GM21390 (cell line): ENCODE data around the gene TPH1.
"Not testable (repeated sequence)": the region's sequence is repeated elsewhere in the genome, so short reads cannot be mapped to it uniquely, and the experiment has no call there.

Experiments used
- ATAC-seq: cut with Tn5 transposase; IDR thresholded peaks from one replicate; pipeline ENCODE4 v1.9.1; 2021; ENCODE audit not compliant: unreplicated experiment

Gene TPH1

DNA sequence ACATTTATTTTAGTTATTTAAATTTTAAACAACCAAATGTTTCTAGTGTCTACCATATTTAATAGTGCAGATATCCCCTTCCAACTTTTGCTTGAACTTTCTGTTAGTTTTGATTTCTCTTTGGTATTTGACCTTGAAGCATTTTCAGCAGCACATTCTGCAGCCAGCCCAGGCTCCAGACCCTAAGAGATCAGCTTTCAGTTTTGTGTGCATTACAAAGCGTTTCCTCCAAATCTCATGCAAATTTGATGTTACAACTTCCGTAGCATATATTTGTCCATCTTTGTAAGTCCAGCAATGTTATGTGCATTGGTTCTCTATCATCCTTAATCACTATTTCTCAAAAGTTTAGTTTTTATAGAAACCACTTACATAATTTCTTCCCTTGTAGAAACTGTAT lies 18.6 kb downstream of the TPH1 start:
- no peak for ATAC-seq

DNA sequence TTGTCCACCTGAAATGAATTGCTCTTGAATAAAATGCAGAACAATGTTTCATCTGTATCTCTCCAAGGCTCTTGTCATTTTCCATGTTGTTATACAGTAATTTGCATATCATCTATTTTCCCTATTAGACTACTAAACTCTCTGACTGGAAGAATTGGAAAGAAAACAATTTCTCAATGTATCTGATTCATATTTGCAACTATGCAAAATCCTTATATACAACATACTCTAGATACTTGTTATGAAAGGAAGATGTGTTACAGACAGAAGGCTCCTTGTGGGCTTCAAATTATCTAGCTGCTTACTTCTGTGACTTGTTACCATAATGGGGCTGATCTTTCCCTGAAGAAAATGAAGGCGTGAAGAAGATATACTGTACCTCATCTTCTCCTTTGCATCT lies 23.6 kb downstream of the TPH1 start:
- ATAC-seq, result no peak

DNA sequence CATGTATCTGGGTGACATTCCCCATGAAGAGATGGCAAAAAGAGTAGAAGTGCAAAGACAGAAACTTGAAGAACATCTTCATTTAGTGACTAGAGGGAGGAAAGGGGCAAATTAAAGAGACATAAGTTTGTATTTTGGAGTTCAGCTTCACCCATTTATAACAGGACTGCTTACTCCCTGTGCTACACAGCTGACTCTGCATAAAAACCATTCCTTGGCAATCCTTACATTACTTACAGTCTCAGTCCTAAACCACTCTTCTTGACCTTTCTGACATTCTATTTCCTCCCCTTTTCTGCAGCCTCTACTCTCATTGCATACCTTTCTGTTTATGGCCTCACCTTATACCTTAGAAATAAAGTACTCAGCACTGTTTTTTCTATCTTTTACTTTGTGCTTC lies 26.4 kb downstream of the TPH1 start:
- ATAC-seq, result no peak

DNA sequence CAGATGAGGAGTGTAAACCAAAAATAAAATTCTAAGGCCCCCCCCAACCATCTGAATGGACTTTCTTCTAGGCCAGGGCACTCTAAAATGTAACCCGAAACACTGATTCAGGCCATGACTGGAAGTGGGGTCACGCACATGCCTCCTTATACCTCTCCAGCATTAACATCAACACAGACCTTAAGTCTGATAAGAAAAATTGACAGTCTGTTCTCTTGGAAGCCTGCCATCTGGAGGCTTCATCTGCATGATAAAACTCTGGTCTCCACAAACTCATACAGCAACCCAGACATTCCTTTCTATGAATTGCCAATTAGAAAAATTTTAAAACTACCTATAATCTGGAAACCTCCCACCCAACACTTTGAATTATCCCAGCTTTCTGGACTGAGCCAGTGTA lies 29.3 kb downstream of the TPH1 start:
- ATAC-seq, result no peak

DNA sequence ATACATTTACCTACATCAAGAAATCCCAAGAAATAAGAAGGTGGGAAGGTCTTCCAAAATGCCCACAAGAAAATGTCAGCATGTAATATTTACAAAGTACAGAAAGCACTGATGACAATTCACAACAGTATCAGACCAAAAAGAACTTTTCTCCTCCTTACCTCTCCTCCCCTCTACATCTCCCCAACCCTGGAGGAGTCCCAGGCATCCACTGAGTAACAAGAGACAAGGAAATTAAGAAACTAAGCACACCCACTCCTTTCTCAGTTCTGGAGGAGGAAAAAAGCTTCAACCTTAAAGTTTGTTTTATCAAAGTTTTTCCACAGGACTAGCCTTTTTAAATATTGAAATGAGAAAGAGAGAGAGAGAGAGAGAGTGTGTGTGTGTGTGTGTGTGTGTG lies 31.2 kb downstream of the TPH1 start:
- ATAC-seq, result no peak

DNA sequence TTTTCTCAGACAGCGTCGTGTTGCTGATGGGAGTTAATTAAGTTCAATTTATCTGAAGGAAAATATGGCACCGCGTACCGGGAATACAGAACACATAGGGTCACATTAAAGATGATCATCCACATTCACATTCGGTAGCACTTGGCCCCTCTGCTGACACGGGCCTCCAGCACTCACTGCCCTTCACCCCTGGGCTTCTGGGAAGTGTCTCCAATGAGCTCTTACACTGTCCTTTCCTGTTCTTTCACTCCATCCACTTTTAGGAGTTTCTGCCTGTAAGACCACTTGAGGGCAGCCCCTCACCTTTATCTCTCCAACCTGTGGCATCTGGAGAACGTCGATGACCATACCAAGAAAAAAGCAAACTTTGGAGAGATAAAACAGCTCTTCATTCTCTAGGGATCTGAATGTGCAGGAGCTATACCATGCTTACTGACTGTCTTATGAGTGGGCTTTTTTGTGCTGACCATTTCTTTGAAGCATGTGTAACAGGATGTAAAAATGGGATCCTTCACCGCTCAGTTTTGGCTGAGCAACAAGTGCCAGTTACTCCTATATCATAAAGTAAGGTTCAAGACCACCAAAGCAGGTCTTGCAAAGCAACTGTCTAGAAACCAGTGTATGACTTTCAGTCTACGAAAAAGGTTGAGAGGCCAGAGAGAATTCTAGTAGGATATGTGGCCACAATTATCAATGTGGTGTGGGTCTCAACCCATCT lies 32.1 kb downstream of the TPH1 start:
- no peak for ATAC-seq

DNA sequence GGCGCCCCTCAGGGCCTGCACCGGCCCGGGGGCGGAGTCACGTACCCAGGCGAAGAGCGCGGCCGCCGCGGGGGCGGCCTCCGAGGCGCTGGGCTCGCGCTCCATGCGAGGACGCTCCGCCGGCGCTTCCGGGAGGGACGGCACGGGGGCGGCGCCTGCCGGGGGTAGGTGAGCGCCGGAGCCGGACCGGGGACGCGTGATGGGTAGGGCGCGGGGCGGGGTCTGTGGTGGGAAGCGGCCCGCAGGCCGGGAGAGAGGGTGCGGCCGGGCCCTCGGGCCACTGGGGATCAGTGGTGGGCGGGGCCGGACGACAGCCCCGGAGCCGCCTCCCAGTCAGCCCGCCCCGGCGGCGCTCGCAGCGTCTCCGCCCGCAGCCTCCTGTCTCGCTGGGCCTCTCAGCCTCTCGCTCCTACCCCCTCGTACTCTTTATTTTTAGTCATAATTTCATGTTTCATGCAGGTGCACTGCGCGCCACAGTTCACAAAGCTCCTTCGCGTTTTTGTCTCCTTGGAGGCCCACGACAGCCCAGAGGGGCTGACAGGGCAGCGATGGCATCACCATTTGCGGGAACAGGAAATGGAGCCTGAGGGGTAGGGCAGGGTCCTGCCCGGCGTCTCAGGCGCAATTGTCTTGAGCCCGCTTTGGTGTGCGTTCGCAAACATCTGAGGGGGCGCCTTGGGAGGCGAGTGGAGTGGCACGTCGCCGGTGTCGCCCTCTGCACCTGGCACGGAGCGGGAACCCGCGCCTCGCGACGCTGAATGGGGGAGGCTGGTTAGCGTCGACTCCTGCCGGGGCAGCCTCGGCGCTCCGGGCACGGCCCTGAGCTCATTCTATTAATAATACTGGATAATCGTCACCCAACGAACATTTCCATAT lies 32.9 kb downstream of the TPH1 start, which contains the start of gene SERGEF:
Gene SERGEF, minus strand, starts transcription at position 142 of the 876 bp plus-strand sequence. Its CDS starts 37 bp downstream, at position 105.
- ATAC-seq, result peak; percentile 94

DNA sequence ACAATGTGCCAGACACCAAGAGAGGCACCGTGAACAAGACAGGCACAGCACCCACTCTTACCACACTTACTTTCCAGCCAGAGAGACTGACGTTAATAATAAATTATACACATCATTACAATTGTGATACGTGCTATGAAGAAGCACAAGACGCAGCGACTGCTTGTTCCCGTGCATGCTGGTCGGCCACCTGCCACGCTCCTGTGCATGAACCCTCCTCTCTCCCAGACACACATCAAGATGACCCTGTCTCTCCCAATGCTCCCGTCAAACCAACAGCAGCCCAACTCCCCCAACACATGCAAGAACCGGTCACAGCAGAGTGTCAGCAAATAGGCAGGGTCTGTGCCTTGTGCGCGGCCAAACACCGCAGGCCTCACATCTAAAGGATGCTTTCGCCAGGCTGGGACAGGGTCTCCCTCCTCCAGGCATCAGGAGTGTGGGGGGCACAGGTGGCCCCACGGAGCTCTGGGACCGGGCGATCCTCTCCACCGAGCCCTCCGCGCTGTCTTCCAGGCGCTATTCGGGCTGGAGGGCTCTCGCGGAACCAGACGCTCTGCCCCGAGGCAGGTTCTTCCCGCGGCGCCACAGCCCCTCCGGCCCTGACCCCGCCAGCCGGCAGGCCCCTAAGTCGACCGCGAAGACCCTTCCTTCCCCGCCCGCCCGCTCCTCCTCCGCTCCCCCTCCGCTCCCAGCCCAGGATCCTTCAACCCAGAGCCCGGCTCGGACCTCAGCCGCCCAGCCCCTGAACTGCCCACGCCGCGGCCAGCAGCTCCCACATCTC lies 33.8 kb downstream of the TPH1 start:
- no peak for ATAC-seq

DNA sequence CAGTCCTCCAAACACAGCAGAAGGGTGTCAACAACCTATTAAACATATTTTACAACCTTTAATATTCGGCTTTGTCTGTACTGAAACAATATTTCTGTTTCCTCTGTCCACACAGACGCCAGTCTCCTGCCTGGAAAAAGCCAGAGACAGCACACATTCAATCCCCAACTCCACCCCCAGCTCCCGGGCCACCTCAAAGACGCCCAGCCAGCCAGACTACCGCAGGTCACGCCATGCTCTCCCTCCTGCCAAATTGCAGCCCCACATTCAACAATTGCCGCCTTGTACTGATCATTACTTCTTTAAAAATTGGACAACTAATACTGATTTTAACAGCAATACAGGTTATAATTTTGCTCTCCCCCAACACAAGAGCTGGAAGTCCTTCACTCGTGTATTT lies 34.4 kb downstream of the TPH1 start:
- no peak for ATAC-seq

DNA sequence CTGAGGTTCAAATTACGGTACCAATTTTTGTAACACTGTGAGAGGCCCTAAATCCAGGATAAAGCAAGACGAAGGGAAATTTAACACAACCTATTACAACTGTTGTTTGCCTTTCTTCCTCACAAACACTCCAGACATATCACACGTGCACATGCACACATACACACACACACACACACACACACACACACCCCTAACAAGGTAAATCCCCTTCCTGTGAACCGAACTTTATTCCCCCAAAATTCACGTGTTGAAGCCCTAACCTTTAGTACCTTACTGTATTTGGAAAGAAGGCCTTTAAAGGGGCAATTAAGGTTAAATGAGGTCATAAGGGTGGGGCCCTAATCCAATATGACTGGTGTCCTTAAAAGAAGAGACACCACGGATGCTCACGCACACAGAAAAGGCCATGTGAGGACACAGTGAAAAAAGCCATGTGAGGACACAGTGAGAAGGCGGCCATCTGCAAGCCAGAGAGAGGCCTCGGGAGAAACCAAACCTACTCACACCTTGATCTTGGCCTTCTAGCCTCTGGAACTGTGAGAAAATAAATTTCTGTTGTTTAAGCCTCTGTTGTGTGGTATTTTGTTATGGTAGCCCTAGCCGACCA lies 35.0 kb downstream of the TPH1 start:
- no peak for ATAC-seq

DNA sequence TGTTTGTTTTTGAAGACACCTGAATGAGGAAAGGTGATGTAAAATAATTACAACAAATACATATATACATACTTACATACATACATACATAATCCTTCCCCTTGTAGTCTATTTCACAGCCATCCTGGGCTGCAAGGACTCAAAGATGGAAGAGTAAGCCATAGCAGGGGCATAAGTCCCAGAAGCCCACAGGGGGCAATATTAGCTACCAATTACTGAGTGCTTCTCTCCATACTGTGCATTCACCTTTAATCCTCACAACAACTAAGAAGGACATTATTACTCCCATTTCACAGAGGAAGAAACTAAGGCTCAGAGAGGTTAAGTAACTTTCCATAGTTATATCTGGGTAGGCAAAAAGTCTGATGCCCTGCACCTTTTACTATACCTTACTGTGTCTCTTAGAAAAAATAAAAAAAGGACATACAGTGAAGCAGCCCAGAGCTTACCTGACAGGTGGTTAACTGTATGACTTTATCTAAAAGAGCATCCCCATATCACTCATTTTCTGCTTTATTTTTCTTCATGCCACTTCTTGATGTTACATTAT lies 35.9 kb downstream of the TPH1 start:
- ATAC-seq, result no peak

DNA sequence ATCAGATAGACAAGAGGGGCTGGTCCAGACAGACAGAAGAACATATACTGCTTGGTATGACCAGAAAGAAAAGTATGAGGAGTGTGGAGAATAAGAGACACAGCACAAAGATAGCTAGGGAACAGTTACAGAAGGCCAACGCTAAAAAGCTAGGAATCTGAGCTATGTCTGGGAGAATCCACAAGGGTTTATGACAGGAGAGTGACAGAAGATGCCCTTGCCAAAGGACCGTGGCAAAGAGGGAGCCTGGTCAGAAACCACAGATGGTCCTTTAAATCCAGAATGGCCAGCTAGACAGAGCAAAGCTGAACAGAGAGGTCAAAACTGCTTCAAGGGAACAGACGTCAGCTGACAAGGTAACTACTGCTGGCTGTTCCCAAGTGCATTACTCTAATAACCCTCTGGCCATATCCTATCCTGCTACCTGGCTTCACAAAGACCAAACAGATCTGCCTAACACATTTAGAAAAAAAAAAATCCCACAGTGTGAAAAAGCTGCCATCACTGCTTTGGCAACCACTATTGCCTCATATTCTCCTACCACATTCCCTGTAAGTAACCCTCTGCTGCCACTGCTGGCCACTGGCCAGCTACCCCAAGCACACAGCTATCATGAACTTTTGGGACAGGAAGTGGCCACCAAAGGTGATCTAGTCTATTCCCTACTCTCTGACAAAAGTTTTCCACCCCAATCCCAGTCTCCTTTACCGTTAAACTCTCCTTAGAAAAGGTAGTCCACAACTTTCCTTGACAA lies 40.5 kb downstream of the TPH1 start:
- no peak for ATAC-seq

DNA sequence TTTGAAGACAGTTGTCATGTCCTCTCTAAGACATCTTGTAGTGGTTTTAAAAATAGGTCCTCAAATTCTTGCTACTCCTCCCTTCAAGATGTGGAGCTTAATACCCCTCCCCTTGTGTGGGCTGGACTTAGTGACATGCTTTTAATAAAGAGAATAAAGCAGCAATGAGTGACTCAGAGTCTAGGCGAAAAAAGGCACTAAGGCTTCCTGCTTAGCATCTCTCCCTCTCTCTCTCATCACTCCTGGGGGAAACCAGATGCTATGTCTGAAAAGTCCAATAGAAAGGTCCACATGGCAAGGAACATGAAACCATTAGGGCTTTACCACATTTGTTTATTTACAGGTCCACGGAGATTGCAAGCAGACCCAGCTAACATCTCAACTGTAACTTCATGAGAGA lies 44.9 kb downstream of the TPH1 start:
- no peak for ATAC-seq

DNA sequence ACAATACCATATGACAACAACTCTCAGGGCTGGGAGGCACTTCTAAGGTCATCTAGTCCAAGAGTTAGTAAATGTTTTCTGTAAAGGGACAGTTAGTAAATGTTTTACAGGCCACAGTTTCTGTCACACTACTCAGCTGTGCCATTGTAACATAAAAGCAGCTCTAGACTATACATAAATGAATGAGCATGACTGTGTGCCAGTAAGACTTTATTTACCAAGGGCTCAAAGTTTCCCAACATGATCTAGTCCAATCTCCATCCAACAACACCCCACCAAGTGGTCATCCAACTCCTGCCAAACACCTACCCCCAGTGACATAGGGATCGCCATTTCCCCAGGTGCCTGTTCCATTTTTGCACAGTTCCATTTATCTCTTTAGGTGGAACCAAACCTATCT lies 45.3 kb downstream of the TPH1 start:
- peak; percentile 67 for ATAC-seq

DNA sequence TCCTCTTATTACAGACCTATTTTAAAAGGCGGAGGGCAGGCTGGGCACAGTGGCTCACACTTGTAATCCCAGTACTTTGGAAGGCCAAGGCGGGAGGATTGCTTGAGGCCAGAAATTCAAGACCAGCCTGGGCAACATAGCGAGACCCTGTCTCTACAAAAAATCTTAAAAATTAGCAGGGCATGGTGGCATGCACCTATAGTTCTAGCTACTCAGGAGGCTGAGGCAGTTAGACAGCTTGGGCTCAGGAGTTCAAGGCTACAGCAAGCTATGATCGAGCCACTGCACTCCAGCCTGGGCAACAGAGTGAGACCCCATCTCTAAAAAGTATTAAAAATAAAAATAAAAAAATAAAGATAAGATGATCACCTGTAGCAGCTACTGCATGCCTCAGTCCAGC lies 45.9 kb downstream of the TPH1 start:
- not testable (repeated sequence) for ATAC-seq
